GM23338 (cell line): Measurements from ENCODE around the gene LAMTOR1. TPM values are rescaled to one million over a fixed set of nuclear protein-coding genes. Genes with fewer than 3 reads are reported as not detected.

Experiments
- ATAC-seq: fragments of 200-7000 bp; cut with Tn5 transposase; 3 replicates; pipeline ENCODE4 v1.9.1; 2020
- DNase-seq: peaks from one replicate; pipeline ENCODE4 v3.0.0-alpha.2; 2015; ENCODE audit warnings: low spot score
- H2AFZ ChIP-seq: fragments of 200-600 bp; sonication (generic); 2 replicates; pipeline ENCODE4 v1.8.0; 2016; ENCODE audit warnings: antibody characterized with exemption, mild to moderate bottlenecking, moderate library complexity
- H3F3A ChIP-seq: fragments of 200-600 bp; sonication (generic); replicated peaks from 2 replicates; pipeline ENCODE4 v1.8.0; 2017; ENCODE audit warnings: antibody characterized with exemption, mixed run types, low read depth
- H3K27ac ChIP-seq: fragments of 200-600 bp; sonication (generic); 2 replicates; pipeline ENCODE4 v1.6.1; 2016; ENCODE audit warnings: low read depth
- H3K27me3 ChIP-seq: fragments of 200-600 bp; sonication (generic); 2 replicates; pipeline ENCODE4 v1.8.0; 2016; ENCODE audit warnings: mild to moderate bottlenecking, mixed run types, moderate library complexity; ENCODE audit not compliant: insufficient read depth
- H3K36me3 ChIP-seq: fragments of 200-600 bp; sonication (generic); 2 replicates; pipeline ENCODE4 v1.8.0; 2016; ENCODE audit warnings: mild to moderate bottlenecking; ENCODE audit not compliant: insufficient read depth
- H3K4me1 ChIP-seq: fragments of 200-600 bp; sonication (generic); 2 replicates; pipeline ENCODE4 v1.8.0; 2016; ENCODE audit warnings: mild to moderate bottlenecking, moderate library complexity; ENCODE audit not compliant: insufficient read depth
- H3K4me2 ChIP-seq: fragments of 200-600 bp; sonication (generic); 2 replicates; pipeline ENCODE4 v1.7.1; 2017; ENCODE audit warnings: mixed run types
- H3K4me3 ChIP-seq: fragments of 200-600 bp; sonication (generic); 2 replicates; pipeline ENCODE4 v1.6.1; 2016; ENCODE audit warnings: mixed run types
- H3K79me2 ChIP-seq: fragments of 200-600 bp; sonication (generic); replicated peaks from 2 replicates; pipeline ENCODE4 v1.8.0; 2017; ENCODE audit warnings: mild to moderate bottlenecking; ENCODE audit not compliant: insufficient read depth
- H3K9me2 ChIP-seq: fragments of 200-600 bp; sonication (generic); 2 replicates; pipeline ENCODE4 v1.8.0; 2017; ENCODE audit not compliant: insufficient read depth
- H4K20me1 ChIP-seq: fragments of 200-600 bp; sonication (generic); replicated peaks from 2 replicates; pipeline ENCODE4 v1.8.0; 2017; ENCODE audit warnings: mild to moderate bottlenecking; ENCODE audit not compliant: insufficient read depth
- H3K27ac Mint-ChIP-seq: 2 replicates; pipeline ENCODE4 v1.8.0; 2020; ENCODE audit warnings: inconsistent platforms, mild to moderate bottlenecking, moderate library complexity, mixed read lengths
- H3K27me3 Mint-ChIP-seq: 3 replicates; pipeline ENCODE4 v1.8.0; 2022; ENCODE audit warnings: low read depth, mild to moderate bottlenecking, moderate library complexity, mixed read lengths, inconsistent platforms; ENCODE audit not compliant: insufficient read depth, poor library complexity
- H3K36me3 Mint-ChIP-seq: 3 replicates; pipeline ENCODE4 v1.8.0; 2021; ENCODE audit warnings: low read depth, mild to moderate bottlenecking, inconsistent platforms, moderate library complexity, mixed read lengths
- H3K4me1 Mint-ChIP-seq: 3 replicates; pipeline ENCODE4 v1.8.0; 2020; ENCODE audit warnings: mild to moderate bottlenecking, inconsistent platforms, mixed read lengths
- H3K4me3 Mint-ChIP-seq: 3 replicates; pipeline ENCODE4 v1.8.0; 2021; ENCODE audit warnings: moderate library complexity, mild to moderate bottlenecking, inconsistent platforms, mixed read lengths
- H3K9me3 Mint-ChIP-seq: 3 replicates; pipeline ENCODE4 v1.8.0; 2020; ENCODE audit warnings: moderate library complexity, mild to moderate bottlenecking, inconsistent platforms, mixed read lengths
- CREB1 ChIP-seq: fragments of 250-450 bp; sonication (Bioruptor Pico); IDR thresholded peaks from 2 replicates; pipeline ENCODE4 v1.5.0; 2020; ENCODE audit warnings: low read depth, mild to moderate bottlenecking, moderate library complexity
- CTCF ChIP-seq, 2 experiments: fragments of 200-600 bp in 1 of 2; sonication (generic) in 1 of 2; conservative IDR thresholded peaks; 2 replicates each; pipeline versions ENCODE4 v1.5.1 to v1.6.1; 2016 to 2017; ENCODE audit warnings: antibody characterized with exemption in 2 of 2, low read depth in 2 of 2, mild to moderate bottlenecking in 2 of 2, moderate library complexity in 1 of 2
- ETS1 ChIP-seq: IDR thresholded peaks from 2 replicates; pipeline ENCODE4 v1.6.1; 2016; ENCODE audit warnings: antibody characterized with exemption
- EZH2 ChIP-seq: fragments of 200-600 bp; sonication (generic); IDR thresholded peaks from one replicate; pipeline ENCODE4 v1.8.0; 2017; ENCODE audit warnings: antibody characterized with exemption, mild to moderate bottlenecking, low read depth; ENCODE audit not compliant: unreplicated experiment
- EZH2phosphoT487 ChIP-seq: fragments of 200-600 bp; sonication (generic); IDR thresholded peaks from one replicate; pipeline ENCODE4 v1.8.1; 2018; ENCODE audit warnings: antibody characterized with exemption; ENCODE audit not compliant: unreplicated experiment
- JUNB ChIP-seq: IDR thresholded peaks from one replicate; pipeline ENCODE4 v1.6.1; 2016; ENCODE audit warnings: antibody characterized with exemption; ENCODE audit not compliant: unreplicated experiment
- NANOG ChIP-seq: IDR thresholded peaks from 2 replicates; pipeline ENCODE4 v1.6.1; 2016; ENCODE audit warnings: antibody characterized with exemption, borderline replicate concordance
- POLR2AphosphoS5 ChIP-seq: IDR thresholded peaks from 2 replicates; pipeline ENCODE4 v1.6.1; 2016; ENCODE audit warnings: antibody characterized with exemption, low read depth
- REST ChIP-seq: IDR thresholded peaks from one replicate; pipeline ENCODE4 v1.6.1; 2018; ENCODE audit warnings: antibody characterized with exemption; ENCODE audit not compliant: unreplicated experiment
- STAT1 ChIP-seq: IDR thresholded peaks from one replicate; pipeline ENCODE4 v1.6.1; 2016; ENCODE audit warnings: antibody characterized with exemption; ENCODE audit not compliant: unreplicated experiment
- ZNF331 ChIP-seq: fragments of 250-450 bp; sonication (Bioruptor Pico); IDR thresholded peaks from 2 replicates; pipeline ENCODE4 v1.5.0; 2020; ENCODE audit warnings: low read depth, mild to moderate bottlenecking, moderate library complexity
- ZNF462 ChIP-seq: fragments of 250-450 bp; sonication (Bioruptor Pico); IDR thresholded peaks from 2 replicates; pipeline ENCODE4 v1.5.0; 2020; ENCODE audit warnings: mild to moderate bottlenecking, moderate library complexity
- polyA plus RNA-seq: library from polyadenylated mRNA; unstranded; fragments of >200 nt; fragmentation: Nextera tagmentation; extraction: Ambion mirVana; gene quantifications from 2 replicates; pipeline ENCODE4 v1.2.1, GENCODE V29; 2016
- total RNA-seq: library from RNA; depleted of rRNA; stranded (reverse); fragments of >200 nt; shearing (Covaris generic); gene quantifications from 2 replicates; pipeline ENCODE4 v1.2.3, GENCODE V29; 2014

LAMTOR1 gene
- total and polyA plus RNA-seq, 2 experiments from 2014 or later: 112 to 157 TPM

GRCh38 chr11:72085621-72086351 lies 17.3 kb downstream of the LAMTOR1 start:
- H3K27ac ChIP-seq: no peak overlapping the region
- no peaks in the 10 kb centered on the region for H3K36me3 ChIP-seq
- H3K36me3 Mint-ChIP-seq: no peaks in the 10 kb centered on the region
- no peaks in the 10 kb centered on the region; the same call in 1 of the 2 replicates for H4K20me1 ChIP-seq
- H3K27me3 Mint-ChIP-seq: peaks cover 3% of the 10 kb centered on the region
- H3K4me3 Mint-ChIP-seq: no peak overlapping the region
- no peaks in the 10 kb centered on the region for H3K9me2 ChIP-seq
- DNase-seq (peak; percentile 42), ATAC-seq (peak; percentile 45)
- no peaks in the 10 kb centered on the region for H3K4me1 ChIP-seq
- H2AFZ ChIP-seq: no peak overlapping the region
- no peak overlapping the region for H3K4me2 ChIP-seq
- no peaks in the 10 kb centered on the region; the same call in 2 of the 3 replicates for H3K9me3 Mint-ChIP-seq
- peaks cover 12% of the 10 kb centered on the region for H3K4me1 Mint-ChIP-seq
- peak overlapping the region; percentile 61; the same call in 1 of the 2 replicates for H3K27ac Mint-ChIP-seq
- no peaks in the 10 kb centered on the region for H3K27me3 ChIP-seq
- TF ChIP-seq EZH2: no peak
- TF ChIP-seq ZNF331: no peak
- no peak for TF ChIP-seq NANOG
- no peak for TF ChIP-seq CREB1 (CRISPR knock-in tag)
- no peak for TF ChIP-seq EZH2phosphoT487
- no peak for TF ChIP-seq POLR2AphosphoS5
- TF ChIP-seq ETS1: no peak
- TF ChIP-seq ZNF462 (CRISPR knock-in tag): no peak
- no peak for TF ChIP-seq CTCF (conservative IDR thresholded peaks at IDR 0.05; ENCODE audit: low read depth in 2 of 2)
- TF ChIP-seq REST: no peak
- TF ChIP-seq JUNB: no peak
- TF ChIP-seq STAT1: no peak
- H3K4me3 ChIP-seq: no peak overlapping the region
- no peaks in the 10 kb centered on the region for H3F3A ChIP-seq
- H3K79me2 ChIP-seq: no peaks in the 10 kb centered on the region
